Midbrain (tissue), 1 donor: ENCODE measurements around the gene DQX1.
"Not testable (repeated sequence)": the region's sequence is repeated elsewhere in the genome, so short reads cannot be mapped to it uniquely, and the experiment has no call there.

Experiments used
- DNase-seq: peaks from one replicate; lab custom pipeline; 2025; lab: John Stamatoyannopoulos, UW

DQX1 gene

GRCh38 chr2:74496997-74497776, 28.8 kb downstream of the DQX1 start:
- no peak for DNase-seq

DNA sequence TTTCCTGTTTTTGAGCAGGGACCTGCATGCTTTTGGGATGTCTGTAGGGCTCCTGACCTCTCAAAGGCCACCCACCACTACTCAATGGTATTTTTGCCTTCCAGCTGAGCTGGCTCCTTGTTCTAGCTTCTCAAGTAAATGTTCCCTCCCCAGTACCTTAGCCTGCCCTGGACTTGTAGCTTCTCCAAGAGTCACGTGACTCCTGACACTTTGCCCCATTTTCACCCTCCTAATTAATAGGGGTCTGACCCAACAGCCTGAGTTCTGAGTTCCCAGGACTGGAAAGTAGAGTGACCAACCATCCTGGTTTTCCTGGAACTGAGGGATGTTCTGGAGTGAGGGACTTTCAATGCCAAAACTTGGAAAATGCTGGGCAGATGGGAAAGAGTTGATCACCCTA, 30.6 kb downstream of the DQX1 start:
- no peak for DNase-seq

GRCh38 chr2:74493546-74493945, 32.5 kb downstream of the DQX1 start:
- DNase-seq: no peak

DNA sequence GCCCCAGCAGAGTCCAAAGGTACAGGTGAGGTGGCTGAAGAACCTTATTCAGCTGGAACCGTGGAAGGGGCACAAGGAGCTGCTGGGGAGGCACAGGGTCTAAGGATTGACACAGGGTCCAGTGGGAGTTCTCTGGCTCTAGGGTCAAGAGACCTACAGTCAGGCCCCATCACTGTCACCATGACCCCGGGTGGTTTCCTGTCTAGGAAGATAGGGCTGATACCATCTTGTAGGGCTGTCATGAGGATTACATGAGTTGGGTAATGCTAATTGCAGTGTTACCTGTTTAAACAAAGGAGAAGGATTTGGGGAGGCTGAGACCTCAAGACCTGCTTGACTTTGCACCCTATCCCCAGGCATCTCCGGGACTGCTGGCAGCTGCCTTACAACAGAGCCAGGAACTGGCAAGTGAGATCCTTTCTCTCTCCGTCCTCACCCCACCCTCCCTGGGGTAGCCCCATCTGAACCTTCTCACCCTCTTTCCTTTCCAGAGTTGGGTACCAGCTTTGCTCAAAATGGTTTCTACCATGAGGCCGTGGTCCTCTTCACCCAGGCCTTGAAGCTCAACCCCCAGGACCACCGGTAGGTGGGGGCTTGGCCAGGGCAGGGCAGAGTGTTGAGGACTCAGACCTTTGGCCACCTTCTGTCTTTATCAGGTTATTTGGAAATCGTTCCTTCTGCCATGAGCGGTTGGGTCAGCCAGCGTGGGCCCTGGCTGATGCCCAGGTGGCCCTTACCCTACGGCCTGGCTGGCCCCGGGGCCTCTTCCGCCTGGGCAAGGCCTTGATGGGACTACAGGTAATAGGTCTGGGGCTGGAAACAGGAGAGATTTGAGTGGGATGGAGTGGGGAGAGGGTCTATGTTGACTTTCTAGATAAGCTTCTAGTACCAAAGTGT, 34.1 kb downstream of the DQX1 start:
- no peak for DNase-seq

GRCh38 chr2:74489906-74490305, 36.1 kb downstream of the DQX1 start:
- DNase-seq: no peak

DNA sequence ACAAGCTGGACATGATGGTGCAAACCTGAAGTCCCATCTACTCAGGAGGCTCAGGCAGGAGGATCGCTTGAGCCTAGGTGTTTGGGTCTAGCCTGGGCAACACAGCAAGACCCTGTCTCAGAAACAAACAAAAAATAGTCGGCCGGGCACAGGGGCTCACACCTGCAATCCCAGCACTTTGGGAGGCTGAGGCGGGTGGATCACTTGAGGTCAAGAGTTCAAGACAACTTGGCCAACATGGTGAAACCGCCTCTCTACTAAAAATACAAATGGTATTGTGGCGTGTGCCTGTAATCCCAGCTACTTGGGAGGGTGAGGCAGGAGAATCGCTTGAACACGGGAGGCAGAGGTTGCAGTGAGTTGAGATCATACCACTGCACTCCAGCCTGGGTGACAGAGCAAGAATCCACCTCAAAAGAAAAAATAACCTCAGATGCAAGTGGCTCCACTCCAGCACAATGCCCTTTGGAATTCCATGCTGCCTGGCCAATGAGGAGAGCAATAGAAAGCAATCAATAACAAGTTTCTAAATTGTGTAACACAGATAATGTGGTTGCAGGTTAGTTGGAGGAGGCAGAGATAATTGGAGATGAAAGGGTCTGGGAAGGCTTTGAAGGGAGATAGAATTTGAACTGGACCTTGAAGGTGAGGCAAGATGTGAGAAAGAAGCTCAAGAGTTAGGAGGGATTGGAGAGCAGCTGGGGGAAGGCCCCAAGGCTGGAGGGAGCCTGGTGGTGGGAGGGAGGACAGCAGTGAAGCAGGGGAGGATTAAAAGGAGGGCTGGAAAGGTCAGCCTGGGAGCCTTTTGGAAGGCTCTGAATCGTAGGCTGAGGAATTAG, 37.2 kb downstream of the DQX1 start:
- no peak for DNase-seq

- DNase-seq: no peak
These were observed 39.9 kb downstream of the DQX1 start for GRCh38 chr2:74486141-74486540.

DNA sequence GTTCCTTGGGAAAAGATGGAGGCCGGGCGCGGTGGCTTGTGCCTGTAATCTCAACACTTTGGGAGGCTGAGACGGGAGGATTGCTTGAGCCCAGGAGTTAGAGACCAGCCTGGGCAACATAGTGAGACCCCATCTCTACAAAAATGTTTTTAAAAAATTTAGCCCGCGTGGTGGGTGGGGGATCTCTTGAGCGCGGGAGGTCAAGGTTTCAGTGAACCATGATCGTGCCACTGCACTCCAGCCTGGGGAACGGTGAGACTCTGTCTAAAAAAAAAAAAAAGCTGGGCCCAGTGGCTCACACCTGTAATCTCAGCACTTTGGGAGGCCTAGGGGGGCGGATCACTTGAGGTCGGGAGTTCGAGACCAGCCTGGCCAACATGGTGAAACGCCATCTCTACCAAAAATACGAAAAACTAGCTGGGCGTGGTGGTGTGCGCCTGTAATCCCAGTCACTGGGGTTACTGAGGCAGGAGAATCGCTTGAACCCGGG, 42.3 kb downstream of the DQX1 start:
- DNase-seq: not testable (repeated sequence)

DNA sequence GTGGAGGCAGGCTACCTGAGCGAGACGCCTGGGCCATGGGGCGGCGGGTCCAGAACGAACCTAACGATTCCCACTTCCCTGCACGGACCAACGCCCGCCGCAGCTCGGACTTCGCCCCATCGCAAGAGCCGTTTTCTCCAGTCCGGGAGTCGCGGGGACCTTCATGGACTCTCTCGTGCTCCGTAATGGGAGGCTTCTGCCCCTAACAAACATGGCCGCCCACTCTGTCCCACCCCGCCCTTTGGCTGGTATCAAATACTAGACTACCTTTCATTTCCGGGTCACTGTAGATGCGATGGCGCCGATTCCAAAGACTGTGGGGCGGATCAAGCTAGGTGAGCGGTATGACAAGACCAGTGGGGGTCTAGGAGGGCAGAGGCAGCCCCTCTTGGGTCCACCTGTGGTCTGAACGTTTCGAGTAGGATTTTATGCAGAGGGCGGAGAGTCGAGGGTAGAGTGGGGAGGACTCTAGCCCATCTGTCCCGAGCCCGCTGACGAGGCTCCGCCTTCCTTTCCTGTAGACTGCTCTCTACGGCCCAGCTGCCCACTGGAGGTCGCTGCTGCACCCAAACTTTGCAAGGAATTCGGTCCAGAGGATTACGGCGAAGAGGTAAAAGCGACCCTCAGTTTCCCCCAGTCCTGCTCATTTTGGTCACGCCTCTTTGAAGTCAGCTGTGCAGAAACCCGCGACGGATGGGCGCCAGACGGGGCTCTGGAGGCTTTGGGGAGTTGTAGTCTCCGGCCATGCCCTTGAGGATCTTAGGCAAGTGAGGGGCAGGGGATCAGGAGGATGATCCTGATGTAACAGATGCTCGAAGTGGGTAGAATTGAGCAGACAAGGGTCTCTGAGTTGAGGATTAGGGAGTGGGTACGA, 43.0 kb downstream of the DQX1 start, which contains the start of the genes CCDC142 and TTC31:
CCDC142 (minus strand) TSS at position 198 of the 874 bp plus-strand sequence; CDS start at position 37, 161 bp downstream.
TTC31 (plus strand) TSS at position 281 of the 874 bp plus-strand sequence; CDS start at position 296, 15 bp downstream.
- DNase-seq: peak; percentile 96

DNA sequence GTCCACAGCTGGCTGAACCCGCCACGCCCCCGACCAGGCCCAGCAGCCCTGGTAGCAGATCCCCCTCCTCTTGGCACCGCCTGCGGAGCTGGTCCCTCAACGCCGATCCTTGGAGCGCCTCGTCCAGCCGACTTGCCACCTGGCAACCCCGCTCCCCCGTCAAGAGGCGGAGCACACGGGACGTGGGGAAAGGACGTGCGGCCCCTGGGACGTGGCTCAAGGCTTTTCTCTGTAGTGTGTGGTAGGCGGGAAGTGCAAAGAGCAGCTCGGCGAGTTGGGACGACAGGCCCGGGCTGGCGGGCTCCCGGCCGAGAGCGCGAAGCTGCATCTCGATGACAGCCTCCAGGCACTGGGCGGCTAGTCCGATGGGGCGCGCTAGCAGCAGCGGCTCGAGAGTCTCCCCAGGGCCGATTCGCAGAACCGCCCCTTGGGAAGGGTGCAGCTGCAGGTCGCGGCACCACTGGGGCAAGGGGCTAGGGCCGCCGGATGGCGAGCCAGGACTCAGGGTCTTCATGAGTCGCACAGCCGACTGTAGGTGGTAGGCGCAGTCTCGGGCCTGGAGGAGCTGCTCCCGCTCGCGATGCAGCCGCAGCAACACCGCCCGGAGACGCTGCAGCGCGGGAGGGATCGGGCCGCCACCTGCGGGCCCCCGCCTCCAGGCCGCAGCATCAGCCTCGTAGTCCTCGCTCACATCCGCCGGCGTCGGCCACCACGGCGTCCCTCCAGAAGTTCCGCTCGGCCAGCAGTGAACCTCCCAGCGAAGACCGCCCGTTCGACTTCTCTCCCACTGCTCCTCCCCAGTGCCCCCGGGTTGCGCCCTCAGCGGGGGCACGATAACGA, 43.9 kb downstream of the DQX1 start:
- DNase-seq: peak; percentile 76

- no peak for DNase-seq
These were observed 44.6 kb downstream of the DQX1 start for GRCh38 chr2:74481431-74481830.

DNA sequence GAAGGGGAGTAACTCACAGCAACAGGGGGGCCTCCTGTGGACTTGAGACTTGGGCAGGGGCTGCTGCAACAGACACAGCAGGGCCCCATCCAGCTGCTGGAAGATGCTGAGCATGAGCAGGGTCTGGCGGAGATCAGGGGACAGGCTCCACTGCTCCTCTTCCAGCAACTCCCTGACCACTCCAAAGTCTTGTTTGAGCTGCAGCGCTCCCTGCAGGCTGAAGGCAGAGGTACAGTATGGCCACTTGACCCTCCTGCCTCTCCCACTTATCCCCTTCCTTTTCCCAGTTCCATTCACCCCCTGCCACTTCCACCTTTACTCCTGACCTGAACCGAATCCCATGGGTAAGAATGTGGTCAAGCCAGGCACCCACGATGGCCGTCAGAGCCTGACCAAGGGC, 51.1 kb downstream of the DQX1 start:
- no peak for DNase-seq

DNA sequence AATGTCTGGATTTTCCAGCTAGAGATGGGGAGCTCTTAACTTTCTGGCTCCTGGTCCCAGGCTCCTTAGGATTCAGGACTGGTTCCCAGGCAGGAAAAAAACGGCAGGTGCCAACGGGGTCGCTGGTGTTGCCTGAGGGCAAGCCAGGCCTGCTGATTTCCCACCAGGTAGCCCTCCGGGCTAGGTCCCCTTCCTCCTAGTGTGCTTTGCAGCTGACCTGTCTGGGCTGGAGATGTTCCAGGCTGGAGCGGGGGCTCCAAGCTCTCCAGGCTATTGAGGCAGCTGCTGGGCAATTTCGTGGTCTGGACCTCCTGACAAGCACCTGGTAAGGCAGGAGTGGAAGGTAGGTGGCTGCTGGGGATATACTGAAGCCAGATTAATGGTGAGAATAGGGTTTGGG, 51.5 kb downstream of the DQX1 start:
- DNase-seq: no peak

- no peak for DNase-seq
These were observed 53.1 kb downstream of the DQX1 start for GRCh38 chr2:74472945-74473258.

GRCh38 chr2:74472086-74472944, 53.7 kb downstream of the DQX1 start, which contains the start of gene MRPL53:
TSS of gene MRPL53 (minus strand) at chr2:74472680. CDS start at chr2:74472660, 20 bp downstream.
- DNase-seq: peak; percentile 95

- DNase-seq: no peak
These were observed 54.5 kb downstream of the DQX1 start for GRCh38 chr2:74471332-74472065.

DNA sequence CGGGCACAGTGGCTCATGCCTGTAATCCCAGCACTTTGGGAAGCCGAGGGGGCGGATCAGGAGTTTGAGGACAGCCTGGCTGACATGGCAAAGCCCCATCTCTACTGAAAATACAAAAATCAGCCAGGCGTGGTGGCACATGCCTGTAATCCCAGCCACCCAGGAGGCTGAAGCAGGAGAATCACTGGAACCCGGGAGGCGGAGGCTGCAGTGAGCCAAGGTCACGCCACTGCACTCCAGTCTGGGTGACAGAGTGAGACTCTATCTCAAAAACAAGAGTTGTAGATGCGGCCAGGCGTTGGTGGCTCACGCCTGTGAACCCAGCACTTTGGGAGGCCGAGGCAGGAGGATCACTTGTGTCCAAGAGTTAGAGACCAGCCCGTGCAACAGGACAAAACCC, 55.3 kb downstream of the DQX1 start:
- DNase-seq: not testable (repeated sequence)
